ENCODE results near the gene POMZP3.
"Not testable (repeated sequence)": the region's sequence is repeated elsewhere in the genome, so short reads cannot be mapped to it uniquely, and the experiment has no call there.

POMZP3 gene

GRCh38 chr7:76626989-76627642 lies at the start of gene POMZP3:
Gene POMZP3, minus strand, starts transcription at chr7:76627279. Its CDS starts 1,215 bp downstream, at chr7:76626064.
- DNase-seq = not testable (repeated sequence)

GRCh38 chr7:76675783-76676182 lies 48.7 kb upstream of the POMZP3 start:
- not testable (repeated sequence) for DNase-seq

GRCh38 chr7:76673346-76673745 lies 46.3 kb upstream of the POMZP3 start:
- DNase-seq = peak; percentile 12

- not testable (repeated sequence) for DNase-seq
Measured at GRCh38 chr7:76659212-76659611, 32.1 kb upstream of the POMZP3 start.

GRCh38 chr7:76656425-76656824 lies 29.3 kb upstream of the POMZP3 start:
- DNase-seq = not testable (repeated sequence)

- DNase-seq = not testable (repeated sequence)
Measured at GRCh38 chr7:76642620-76643019, 15.5 kb upstream of the POMZP3 start.

GRCh38 chr7:76637061-76637691 lies 10.1 kb upstream of the POMZP3 start:
- not testable (repeated sequence) for DNase-seq

GRCh38 chr7:76626581-76626980 lies 498 bp downstream of the POMZP3 start:
- not testable (repeated sequence) for DNase-seq

GRCh38 chr7:76619439-76620190 lies 7.5 kb downstream of the POMZP3 start:
- DNase-seq = not testable (repeated sequence)

GRCh38 chr7:76613783-76614182 lies 13.3 kb downstream of the POMZP3 start:
- DNase-seq = not testable (repeated sequence)

- DNase-seq = not testable (repeated sequence)
Measured at GRCh38 chr7:76612232-76612631, 14.8 kb downstream of the POMZP3 start.

GRCh38 chr7:76609864-76610263 lies 17.2 kb downstream of the POMZP3 start:
- DNase-seq = not testable (repeated sequence)

GRCh38 chr7:76608469-76608868 lies 18.6 kb downstream of the POMZP3 start:
- DNase-seq = not testable (repeated sequence)

GRCh38 chr7:76606027-76606426 lies 21.1 kb downstream of the POMZP3 start:
- not testable (repeated sequence) for DNase-seq

- DNase-seq = not testable (repeated sequence)
Measured at GRCh38 chr7:76600650-76601049, 26.4 kb downstream of the POMZP3 start.

GRCh38 chr7:76600116-76600482 lies 27.0 kb downstream of the POMZP3 start:
- DNase-seq = not testable (repeated sequence)

- DNase-seq = not testable (repeated sequence)
Measured at GRCh38 chr7:76598590-76599264, 28.4 kb downstream of the POMZP3 start.

GRCh38 chr7:76597288-76597687 lies 29.8 kb downstream of the POMZP3 start:
- DNase-seq = not testable (repeated sequence)

GRCh38 chr7:76592694-76593093 lies 34.4 kb downstream of the POMZP3 start:
- DNase-seq = not testable (repeated sequence)

- not testable (repeated sequence) for DNase-seq
Measured at GRCh38 chr7:76591602-76592304, 35.3 kb downstream of the POMZP3 start.

- DNase-seq = not testable (repeated sequence)
Measured at GRCh38 chr7:76591033-76591432, 36.0 kb downstream of the POMZP3 start.

GRCh38 chr7:76588586-76588985 lies 38.5 kb downstream of the POMZP3 start:
- not testable (repeated sequence) for DNase-seq
